GM12873 (cell line): ENCODE data around the gene UCP2.

Experiments used
- CTCF ChIP-seq: IDR thresholded peaks from 2 replicates; pipeline ENCODE4 v1.5.1; 2012; ENCODE audit warnings: low read depth, mild to moderate bottlenecking, moderate library complexity, low read length, control low read depth; ENCODE audit not compliant: insufficient read depth; ENCODE audit errors: missing control alignments

UCP2 gene

DNA sequence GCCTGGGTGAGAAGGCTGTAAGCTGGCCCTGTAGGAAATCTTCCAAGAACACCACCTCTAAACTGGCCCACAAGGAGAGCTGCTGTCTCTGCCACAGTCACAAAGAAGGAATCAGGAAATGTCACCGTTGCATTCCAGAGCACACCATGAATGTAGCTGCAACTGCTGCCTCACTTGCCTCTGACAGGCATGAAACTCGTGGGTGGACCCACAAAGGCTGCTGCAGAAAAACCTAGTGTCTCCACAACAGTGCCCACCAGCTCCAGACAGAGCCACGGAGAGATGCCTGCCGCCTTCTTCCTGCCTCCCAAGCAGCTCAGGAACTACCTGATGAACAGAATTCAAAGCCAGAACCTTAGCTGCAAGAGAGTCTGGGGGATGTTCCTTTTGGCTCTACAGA, 21.3 kb downstream of the UCP2 start:
- TF ChIP-seq CTCF, result no peak

GRCh38 chr11:73958521-73959141, 24.0 kb downstream of the UCP2 start:
- TF ChIP-seq CTCF, result no peak

DNA sequence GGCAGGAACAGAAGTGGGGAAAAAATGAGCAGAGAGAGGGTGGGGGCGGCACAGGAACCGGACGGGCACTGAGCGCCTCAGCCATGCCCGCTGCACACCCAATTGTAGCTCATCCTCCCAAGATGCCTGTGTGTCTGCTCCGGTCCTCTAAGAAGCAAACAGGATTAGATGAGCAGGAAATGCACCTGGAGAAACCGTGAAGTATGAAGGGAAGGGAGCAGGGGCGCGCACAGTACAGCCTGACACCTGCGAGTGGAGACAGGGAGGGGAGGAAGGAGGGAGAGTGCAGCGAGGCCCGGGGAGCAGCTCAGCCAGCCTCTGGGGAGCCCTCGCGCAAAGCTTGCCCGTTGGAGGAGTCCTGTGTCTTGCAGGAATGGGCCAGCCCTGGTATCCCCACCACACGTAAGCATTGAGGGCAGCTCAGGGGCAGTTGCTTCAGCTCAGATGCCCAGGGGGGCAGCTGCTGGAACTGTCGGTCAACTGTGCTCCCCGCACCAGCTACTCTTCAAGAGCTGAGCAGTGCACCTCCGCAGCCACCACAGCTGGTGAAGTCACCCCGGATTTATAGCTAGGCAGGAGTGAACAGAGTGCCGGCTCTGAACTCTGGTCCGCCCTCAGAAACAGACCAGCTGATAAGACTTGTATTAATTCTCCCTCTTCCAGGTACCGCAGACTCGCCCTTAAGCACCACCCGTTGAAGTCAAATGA, 24.8 kb downstream of the UCP2 start:
- TF ChIP-seq CTCF, result no peak

DNA sequence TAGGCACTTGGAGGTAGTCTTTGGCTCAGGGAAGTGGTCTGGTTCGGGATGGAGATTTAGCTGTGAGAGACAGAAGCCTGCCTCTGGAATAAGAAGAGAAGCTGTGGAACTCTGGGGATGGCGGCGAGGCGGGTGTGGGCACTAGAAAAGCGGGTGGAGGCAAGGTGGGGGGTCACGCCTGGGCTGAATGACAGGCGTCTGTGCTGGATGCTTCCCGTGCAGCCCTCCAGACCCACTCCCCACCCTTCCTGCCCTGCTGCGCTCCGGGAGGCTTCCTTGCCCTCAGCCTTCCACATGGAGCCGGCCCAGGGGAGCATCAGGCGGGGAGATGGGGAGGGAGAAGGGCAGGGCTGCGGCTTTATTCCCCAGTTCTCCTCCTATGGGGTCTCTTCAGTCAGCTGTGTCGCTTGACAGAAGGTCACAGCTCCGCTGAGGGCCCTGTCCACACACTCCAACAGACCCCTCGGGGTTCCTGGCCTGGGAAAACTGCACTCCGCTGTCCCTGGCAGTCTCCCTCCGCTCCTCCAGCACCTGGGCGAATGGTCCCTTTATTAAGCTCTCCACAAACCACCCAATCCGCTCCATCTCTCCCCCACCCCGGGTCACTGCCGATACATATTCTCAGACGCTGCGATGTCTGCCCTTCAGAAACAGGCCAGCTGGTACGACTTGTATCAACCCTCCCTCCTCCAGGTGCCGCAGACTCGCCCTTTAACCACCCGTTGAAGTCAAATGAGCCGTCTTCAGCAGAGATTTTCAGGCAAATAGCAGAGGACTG, 25.6 kb downstream of the UCP2 start:
- TF ChIP-seq CTCF, result no peak

GRCh38 chr11:73951797-73952196, 30.8 kb downstream of the UCP2 start:
- no peak for TF ChIP-seq CTCF

DNA sequence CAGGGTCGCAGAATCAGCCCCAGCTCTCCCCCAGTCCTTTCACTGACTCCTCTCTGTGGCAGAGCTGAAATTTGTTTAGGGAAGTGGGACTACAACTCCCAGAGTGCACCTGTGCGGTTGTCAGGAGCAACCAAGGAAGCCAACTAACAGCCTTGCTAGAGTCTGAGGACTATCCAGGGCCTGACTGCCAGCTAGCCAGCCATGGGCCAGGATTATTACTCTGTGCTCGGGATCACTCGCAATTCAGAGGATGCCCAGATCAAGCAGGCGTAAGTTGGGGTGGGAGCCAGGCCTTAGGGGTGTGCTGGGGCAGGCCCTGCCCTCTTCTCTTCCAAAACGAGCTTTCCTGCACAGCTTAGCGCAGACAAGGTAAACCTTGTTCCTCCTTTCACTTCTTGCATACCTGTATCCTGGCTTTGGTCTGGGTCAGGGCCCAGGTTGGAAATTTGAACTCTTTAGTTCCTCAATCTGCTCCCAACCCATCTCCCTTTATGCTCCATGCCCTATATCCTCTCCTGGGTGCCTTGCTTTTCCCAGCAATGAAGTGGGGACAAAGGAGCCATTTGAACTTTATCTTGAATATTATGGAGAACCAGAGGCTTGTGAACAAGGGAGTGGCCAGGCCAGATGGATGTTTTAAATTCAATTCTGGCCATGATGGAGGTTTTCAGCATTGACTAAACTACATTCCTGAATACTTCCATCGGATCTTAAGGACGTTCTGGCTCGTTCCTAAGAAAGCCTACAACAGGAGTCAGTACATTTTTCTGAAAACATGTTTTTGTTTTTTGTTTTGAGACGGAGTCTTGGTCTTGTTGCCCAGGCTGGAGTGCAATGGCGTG, 31.6 kb downstream of the UCP2 start, which contains the start of gene DNAJB13:
Gene DNAJB13, plus strand, starts transcription at position 158 of the 842 bp plus-strand sequence. Its CDS starts 44 bp downstream, at position 202.
- TF ChIP-seq CTCF, result no peak
